WTC11 (cell line): ENCODE measurements around the gene CDX1. TPM values are rescaled to one million over a fixed set of nuclear protein-coding genes. Genes with fewer than 3 reads are reported as not detected.

Source experiments
- ATAC-seq: fragments of 200-7000 bp; cut with Tn5 transposase; 2 replicates; pipeline ENCODE4 v1.10.0; 2021; ENCODE audit warnings: mild to moderate bottlenecking, moderate library complexity
- CTCF ChIA-PET: fragments of 300-600 bp; sonication (Branson Sonifier 250); formaldehyde crosslinking; loops from one replicate; lab custom pipeline; 2021; ENCODE audit warnings: antibody characterized with exemption; lab: Charles Lee
- POLR2A ChIA-PET: fragments of 350-600 bp; sonication (Branson Sonifier 250); formaldehyde crosslinking; loops from one replicate; lab custom pipeline; 2021; ENCODE audit warnings: antibody characterized with exemption; lab: Charles Lee
- DNase-seq: peaks from one replicate; pipeline ENCODE4 v3.0.0; 2021; ENCODE audit warnings: low spot score
- H3K27ac Mint-ChIP-seq: 2 replicates; pipeline ENCODE4 v1.8.0; 2021; ENCODE audit warnings: mixed read lengths
- H3K27me3 Mint-ChIP-seq: 2 replicates; pipeline ENCODE4 v1.8.0; 2021; ENCODE audit warnings: low read depth, mild to moderate bottlenecking, moderate library complexity, mixed read lengths
- H3K36me3 Mint-ChIP-seq: 2 replicates; pipeline ENCODE4 v1.8.0; 2021; ENCODE audit warnings: mixed read lengths
- H3K4me1 Mint-ChIP-seq: 2 replicates; pipeline ENCODE4 v1.8.0; 2022; ENCODE audit warnings: mixed read lengths
- H3K4me3 Mint-ChIP-seq: 2 replicates; pipeline ENCODE4 v1.8.0; 2021; ENCODE audit warnings: mild to moderate bottlenecking, moderate library complexity, mixed read lengths
- H3K9me3 Mint-ChIP-seq: 2 replicates; pipeline ENCODE4 v1.8.0; 2021; ENCODE audit warnings: mixed read lengths
- CBFB ChIP-seq: sonication (generic); formaldehyde crosslinking; IDR thresholded peaks from 2 replicates; pipeline ENCODE4 v1.8.1; 2022; ENCODE audit warnings: mild to moderate bottlenecking, low read depth, missing genetic modification reagents
- CREM ChIP-seq: sonication (generic); formaldehyde crosslinking; IDR thresholded peaks from 2 replicates; pipeline ENCODE4 v1.8.1; 2022; ENCODE audit warnings: mild to moderate bottlenecking, missing genetic modification reagents, moderate library complexity
- FOXJ3 ChIP-seq: sonication (generic); formaldehyde crosslinking; IDR thresholded peaks from 2 replicates; pipeline ENCODE4 v1.9.0; 2021; ENCODE audit warnings: missing genetic modification reagents, mild to moderate bottlenecking, borderline replicate concordance
- FOXK1 ChIP-seq: sonication (generic); formaldehyde crosslinking; IDR thresholded peaks from 2 replicates; pipeline ENCODE4 v1.8.0; 2022; ENCODE audit warnings: mild to moderate bottlenecking, moderate library complexity, missing genetic modification reagents
- FOXP1 ChIP-seq: sonication (generic); formaldehyde crosslinking; IDR thresholded peaks from 2 replicates; pipeline ENCODE4 v1.8.0; 2022; ENCODE audit warnings: missing genetic modification reagents, mild to moderate bottlenecking, moderate library complexity, borderline replicate concordance
- GTF2I ChIP-seq: fragments of 250-450 bp; sonication (Bioruptor Pico); conservative IDR thresholded peaks from 2 replicates; pipeline ENCODE4 v1.4.0; 2021; ENCODE audit warnings: mild to moderate bottlenecking
- JUN ChIP-seq: sonication (generic); formaldehyde crosslinking; IDR thresholded peaks from 2 replicates; pipeline ENCODE4 v1.8.0; 2023; ENCODE audit warnings: mild to moderate bottlenecking, missing genetic modification reagents
- NFYB ChIP-seq: sonication (generic); formaldehyde crosslinking; conservative IDR thresholded peaks from 2 replicates; pipeline ENCODE4 v1.8.0; 2022; ENCODE audit warnings: low read depth, missing genetic modification reagents
- OVOL2 ChIP-seq: fragments of 250-450 bp; sonication (Bioruptor Pico); IDR thresholded peaks from 2 replicates; pipeline ENCODE4 v1.9.0; 2021; ENCODE audit warnings: mild to moderate bottlenecking, borderline replicate concordance
- RORB ChIP-seq: fragments of 250-450 bp; sonication (Bioruptor Pico); IDR thresholded peaks from 2 replicates; pipeline ENCODE4 v1.9.0; 2021; ENCODE audit warnings: mild to moderate bottlenecking
- ZBTB21 ChIP-seq: sonication (generic); formaldehyde crosslinking; IDR thresholded peaks from 2 replicates; pipeline ENCODE4 v1.8.1; 2023; ENCODE audit warnings: mild to moderate bottlenecking, missing genetic modification reagents, borderline replicate concordance
- total RNA-seq: library from RNA; stranded (reverse); gene quantifications from 3 replicates; pipeline ENCODE4 v1.2.3, GENCODE V29; 2021
- TF ChIP-seq, protein P1 (sequence below): fragments of 250-450 bp; sonication (Bioruptor Pico); conservative IDR thresholded peaks from 2 replicates; pipeline ENCODE4 v1.9.0; 2021; ENCODE audit warnings: mild to moderate bottlenecking
- TF ChIP-seq, protein P2 (sequence below): sonication (generic); formaldehyde crosslinking; IDR thresholded peaks from 2 replicates; pipeline ENCODE4 v1.8.0; 2022; ENCODE audit warnings: mild to moderate bottlenecking, missing genetic modification reagents
- TF ChIP-seq, protein P3 (sequence below): fragments of 250-450 bp; sonication (Bioruptor Pico); IDR thresholded peaks from 2 replicates; pipeline ENCODE4 v1.9.0; 2021; ENCODE audit warnings: mild to moderate bottlenecking
- TF ChIP-seq, protein P4 (sequence below): sonication (generic); formaldehyde crosslinking; IDR thresholded peaks from 2 replicates; pipeline ENCODE4 v1.8.1; 2023; ENCODE audit warnings: mild to moderate bottlenecking, moderate library complexity, missing genetic modification reagents

Gene CDX1
- total RNA-seq, 1 experiment from 2014 or later: 0.13 TPM

DNA sequence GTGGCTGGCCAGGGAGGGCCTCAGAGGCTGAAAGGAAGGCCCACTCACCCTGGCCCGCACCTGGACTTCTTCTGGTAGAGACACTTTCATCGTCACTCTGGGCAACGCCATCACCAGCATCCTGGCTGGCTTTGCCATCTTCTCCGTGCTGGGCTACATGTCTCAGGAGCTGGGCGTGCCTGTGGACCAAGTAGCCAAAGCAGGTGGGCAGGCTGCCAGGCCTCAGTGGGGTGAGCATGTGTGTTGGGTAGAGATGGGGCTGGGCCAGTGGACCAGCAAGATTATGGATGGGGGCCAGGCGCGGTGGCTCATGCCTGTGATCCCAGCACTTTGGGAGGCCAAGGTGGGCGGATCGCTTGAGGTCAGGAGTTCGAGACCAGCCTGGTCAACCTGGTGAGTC, 35.9 kb downstream of the CDX1 start (continued):
- TF ChIP-seq, protein P1, sequence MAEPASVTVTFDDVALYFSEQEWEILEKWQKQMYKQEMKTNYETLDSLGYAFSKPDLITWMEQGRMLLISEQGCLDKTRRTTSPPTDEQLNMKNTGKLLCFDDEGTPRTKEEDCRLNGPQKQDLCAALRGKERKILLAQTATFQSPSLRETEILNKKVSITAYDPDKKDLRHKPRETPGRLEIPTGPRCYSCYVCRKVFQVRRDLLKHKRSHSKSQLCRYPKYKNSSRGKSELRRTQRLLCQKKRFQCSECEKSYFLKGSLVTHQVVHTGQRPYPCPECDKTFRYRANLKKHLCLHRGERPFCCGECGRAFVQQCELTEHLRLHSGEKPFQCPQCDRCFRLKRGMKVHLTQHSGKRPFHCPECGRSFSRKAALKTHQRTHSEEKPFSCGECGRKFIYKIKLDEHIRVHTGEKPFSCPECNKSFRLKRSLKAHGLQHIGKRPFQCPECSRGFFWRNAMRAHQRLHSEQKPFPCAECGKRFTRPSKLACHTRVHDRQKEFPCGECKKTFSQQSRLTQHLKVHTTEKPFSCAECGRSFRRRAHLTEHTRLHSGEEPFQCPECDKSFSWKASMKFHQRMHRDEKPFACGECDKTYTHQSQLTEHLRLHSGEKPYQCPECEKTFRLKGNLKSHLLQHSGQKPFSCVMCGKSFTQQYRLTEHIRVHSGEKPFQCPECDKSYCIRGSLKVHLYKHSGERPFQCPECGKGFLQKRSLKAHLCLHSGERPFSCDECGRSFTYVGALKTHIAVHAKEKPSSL (CRISPR knock-in tag): no peak
- TF ChIP-seq FOXK1 (CRISPR knock-in tag) (no peak), OVOL2 (CRISPR knock-in tag) (no peak), GTF2I (no peak), RORB (no peak)
- TF ChIP-seq, protein P2, sequence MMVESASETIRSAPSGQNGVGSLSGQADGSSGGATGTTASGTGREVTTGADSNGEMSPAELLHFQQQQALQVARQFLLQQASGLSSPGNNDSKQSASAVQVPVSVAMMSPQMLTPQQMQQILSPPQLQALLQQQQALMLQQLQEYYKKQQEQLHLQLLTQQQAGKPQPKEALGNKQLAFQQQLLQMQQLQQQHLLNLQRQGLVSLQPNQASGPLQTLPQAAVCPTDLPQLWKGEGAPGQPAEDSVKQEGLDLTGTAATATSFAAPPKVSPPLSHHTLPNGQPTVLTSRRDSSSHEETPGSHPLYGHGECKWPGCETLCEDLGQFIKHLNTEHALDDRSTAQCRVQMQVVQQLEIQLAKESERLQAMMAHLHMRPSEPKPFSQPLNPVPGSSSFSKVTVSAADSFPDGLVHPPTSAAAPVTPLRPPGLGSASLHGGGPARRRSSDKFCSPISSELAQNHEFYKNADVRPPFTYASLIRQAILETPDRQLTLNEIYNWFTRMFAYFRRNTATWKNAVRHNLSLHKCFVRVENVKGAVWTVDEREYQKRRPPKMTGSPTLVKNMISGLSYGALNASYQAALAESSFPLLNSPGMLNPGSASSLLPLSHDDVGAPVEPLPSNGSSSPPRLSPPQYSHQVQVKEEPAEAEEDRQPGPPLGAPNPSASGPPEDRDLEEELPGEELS (CRISPR knock-in tag): no peak
- TF ChIP-seq, protein P3, sequence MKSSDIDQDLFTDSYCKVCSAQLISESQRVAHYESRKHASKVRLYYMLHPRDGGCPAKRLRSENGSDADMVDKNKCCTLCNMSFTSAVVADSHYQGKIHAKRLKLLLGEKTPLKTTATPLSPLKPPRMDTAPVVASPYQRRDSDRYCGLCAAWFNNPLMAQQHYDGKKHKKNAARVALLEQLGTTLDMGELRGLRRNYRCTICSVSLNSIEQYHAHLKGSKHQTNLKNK (CRISPR knock-in tag): no peak
- TF ChIP-seq, all 79 proteins: peak for 0

DNA sequence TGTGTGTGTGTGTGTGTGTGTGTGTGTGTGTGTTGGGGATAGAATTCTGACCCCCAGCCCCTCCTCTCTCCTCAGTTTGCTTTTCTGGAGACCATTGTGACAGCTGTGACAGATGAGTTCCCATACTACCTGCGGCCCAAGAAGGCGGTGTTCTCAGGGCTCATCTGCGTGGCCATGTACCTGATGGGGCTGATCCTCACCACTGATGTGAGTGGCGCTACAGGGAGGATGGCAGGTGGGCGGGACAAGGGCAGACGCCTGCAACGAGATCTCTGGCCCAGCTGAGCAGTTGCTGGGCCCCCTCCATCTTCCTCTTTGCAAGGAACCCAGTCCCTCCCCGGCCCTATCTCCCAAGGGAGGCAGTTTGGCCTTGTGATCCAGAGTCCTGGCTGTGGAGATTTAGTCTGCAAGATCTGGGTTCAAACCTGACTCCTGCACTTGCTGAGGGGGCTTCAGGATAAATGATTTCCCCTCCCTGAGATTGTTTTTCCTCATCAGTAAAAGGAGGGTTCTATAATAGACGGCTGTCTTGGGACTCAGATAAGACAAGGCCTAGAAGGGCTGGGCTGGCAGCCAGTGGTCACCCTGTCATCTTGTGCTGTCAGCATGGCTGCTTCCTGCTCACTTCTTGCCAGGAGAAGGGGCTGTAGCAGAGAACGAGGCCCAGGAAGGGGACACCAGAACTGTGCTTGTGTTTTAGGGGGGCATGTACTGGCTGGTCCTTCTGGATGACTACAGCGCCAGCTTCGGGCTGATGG, 37.4 kb downstream of the CDX1 start:
- ATAC-seq: peak; percentile 19; the same call in 1 of the 2 replicates
- DNase-seq: no peak
- Mint-ChIP-seq H3K4me1 (peaks cover 11% of the 10 kb centered on the region), H3K4me3 (no peak overlapping the region), H3K27ac (no peak overlapping the region), H3K9me3 (no peaks in the 10 kb centered on the region), H3K36me3 (no peaks in the 10 kb centered on the region), H3K27me3 (no peaks in the 10 kb centered on the region; the same call in none of the 2 replicates)
- ChIA-PET POLR2A (no interaction called here), CTCF (interaction anchor here (1.1 kb wide), 1 partner anchor 28 kb away, joined by 4 read pairs; no protein-coding TSS in a partner anchor)
- TF ChIP-seq NFYB (CRISPR knock-in tag): no peak
- TF ChIP-seq JUN (CRISPR knock-in tag): no peak
- no peak for TF ChIP-seq ZBTB21 (CRISPR knock-in tag)
- TF ChIP-seq CBFB (CRISPR knock-in tag): no peak
- no peak for TF ChIP-seq CREM (CRISPR knock-in tag)
- TF ChIP-seq, protein P4, sequence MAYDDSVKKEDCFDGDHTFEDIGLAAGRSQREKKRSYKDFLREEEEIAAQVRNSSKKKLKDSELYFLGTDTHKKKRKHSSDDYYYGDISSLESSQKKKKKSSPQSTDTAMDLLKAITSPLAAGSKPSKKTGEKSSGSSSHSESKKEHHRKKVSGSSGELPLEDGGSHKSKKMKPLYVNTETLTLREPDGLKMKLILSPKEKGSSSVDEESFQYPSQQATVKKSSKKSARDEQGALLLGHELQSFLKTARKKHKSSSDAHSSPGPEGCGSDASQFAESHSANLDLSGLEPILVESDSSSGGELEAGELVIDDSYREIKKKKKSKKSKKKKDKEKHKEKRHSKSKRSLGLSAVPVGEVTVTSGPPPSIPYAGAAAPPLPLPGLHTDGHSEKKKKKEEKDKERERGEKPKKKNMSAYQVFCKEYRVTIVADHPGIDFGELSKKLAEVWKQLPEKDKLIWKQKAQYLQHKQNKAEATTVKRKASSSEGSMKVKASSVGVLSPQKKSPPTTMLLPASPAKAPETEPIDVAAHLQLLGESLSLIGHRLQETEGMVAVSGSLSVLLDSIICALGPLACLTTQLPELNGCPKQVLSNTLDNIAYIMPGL: no peak
- no peak for TF ChIP-seq FOXJ3
- TF ChIP-seq FOXK1 (CRISPR knock-in tag): no peak
- TF ChIP-seq FOXP1 (CRISPR knock-in tag): no peak
- TF ChIP-seq, protein P2 (CRISPR knock-in tag): no peak
- TF ChIP-seq RORB: no peak
